Heart right ventricle (tissue), 16 donors: ENCODE data around the gene ONECUT3. TPM values are rescaled to one million over a fixed set of nuclear protein-coding genes. Genes with fewer than 3 reads are reported as not detected.
A peak's percentile ranks its signal among the peaks of the same experiment; 100 is the strongest.

Experiments used
- ATAC-seq, 8 donors: fragments of 200-7000 bp; cut with Tn5 transposase; one replicate each; pipeline ENCODE4 v1.9.1; 2020; ENCODE audit warnings: mild to moderate bottlenecking in 8 of 8, moderate library complexity in 8 of 8, moderate number of reproducible peaks in 1 of 8
- DNase-seq, 2 donors: peaks; one replicate each; pipeline ENCODE4 v3.0.0-alpha.2; 2020
- H3K27ac ChIP-seq, 10 donors: fragments of 200-600 bp; sonication (generic) in 2 of 10; one replicate each; pipeline versions ENCODE4 v1.5.0 to v1.8.0; 2020 to 2022; ENCODE audit warnings: mild to moderate bottlenecking in 3 of 10
- H3K27me3 ChIP-seq, 7 donors: fragments of 200-600 bp; one replicate each; pipeline ENCODE4 v1.8.0; 2021 to 2022; ENCODE audit warnings: mild to moderate bottlenecking in 2 of 7
- H3K36me3 ChIP-seq, 9 donors: fragments of 200-600 bp; sonication (generic) in 1 of 9; one replicate each; pipeline versions ENCODE4 v1.5.0 to v1.8.0; 2020 to 2022; ENCODE audit warnings: mild to moderate bottlenecking in 2 of 9
- H3K4me1 ChIP-seq, 9 donors: fragments of 200-600 bp; sonication (generic) in 1 of 9; one replicate each; pipeline versions ENCODE4 v1.5.0 to v1.8.0; 2020 to 2022; ENCODE audit warnings: mild to moderate bottlenecking in 4 of 9
- H3K4me3 ChIP-seq, 10 donors: fragments of 200-600 bp; sonication (generic) in 2 of 10; one replicate each; pipeline versions ENCODE4 v1.5.0 to v1.8.0; 2020 to 2022; ENCODE audit warnings: mild to moderate bottlenecking in 7 of 10, moderate library complexity in 2 of 10
- H3K9me3 ChIP-seq, 11 donors: fragments of 200-600 bp in 10 of 11; sonication (generic) in 2 of 11; one replicate each; pipeline versions ENCODE4 v1.5.0 to v1.8.0; 2013 to 2022; ENCODE audit warnings: mild to moderate bottlenecking in 2 of 11, control low read depth in 1 of 11, moderate library complexity in 1 of 11
- CTCF ChIP-seq, 9 donors: fragments of 200-600 bp; sonication (generic) in 2 of 9; IDR thresholded peaks; one replicate each; pipeline versions ENCODE4 v1.5.0 to v1.8.0; 2021 to 2022; ENCODE audit warnings: antibody characterized with exemption in 9 of 9, mild to moderate bottlenecking in 5 of 9, moderate library complexity in 1 of 9
- WGBS, 2 donors: extraction: QIAGEN DNeasy Blood & Tissue Kit; methylation state at CpG; one replicate each; pipeline ENCODE4 v1.1.7; 2013; ENCODE audit warnings: inconsistent platforms in 1 of 2; 5-methylcytosine and 5-hydroxymethylcytosine counted together
- intact Hi-C, 10 donors: fragments of 100-400 bp; cut with DNase I; formaldehyde crosslinking; loops; one replicate each; pipeline versions ENCODE4 v1.11.1 to v1.14.2; 2022
- polyA plus RNA-seq, 2 donors: library from polyadenylated mRNA; stranded (reverse); fragments of 200-250 nt; gene quantifications; one replicate each; pipeline ENCODE4 v1.2.3, GENCODE V29; 2013
- total RNA-seq, 10 donors: library from RNA; stranded (reverse); fragmentation: NEBNext Ultra II Directional in 3 of 10; extraction: Animal tissue kit (Norgen Biotek cat#: 25700) in 3 of 10; gene quantifications; one replicate each; pipeline versions ENCODE4 v1.2.1 to v1.2.4, GENCODE V29; 2021 to 2023
- donor health status: Arrhythmogenic right ventricular cardiomyopathy.
- donor health status: ischemic (EF 13 %, LVEDD 7.1; RV severe dilation, severe dysfunction).
- donor health status: healthy with polysubstance abuse.
- donor health status: DM: no; HTN: yes; CAD: no.
- donor health status: DM: no; HTN: no; CAD: no.
- donor health status: ischemic (EF 25% LVEDD 6.9; RV normal size, moderate dysfunction).
- donor health status: ischemic (EF 25% LVEDD 5.7; RV mildly dilated, moderate dysfunction).
- donor health status: healthy.
- donor health status: DM: yes; HTN: yes; CAD: no.
- donor health status: Ischemic cardiomyopathy.
- donor health status: ischemic (EF 35%, LVEDD 5.7; RV mildly dilated, moderate dysfunction).
- donor health status: nonischemic (EF 11% LVEDD 7.7; RV severe dilation, severe dysfunction).
- donor health status: DM: yes; HTN: yes; CAD: no.
- donor health status: PGD.
- donor health status: ischemic (EF 29% LVEDD 5.4; RV normal size, mild dysfunction).
- donor health status: nonischemic (EF 23%, LVEDD 6.1; RV moderate dilation, normal function).

The ONECUT3 gene
- total and polyA plus RNA-seq, 12 donors: not detected

GRCh38 chr19:1790054-1790792 lies 36.9 kb downstream of the ONECUT3 start:
- H3K36me3 ChIP-seq: no peaks in the 10 kb centered on the region
- no peak for DNase-seq
- peak overlapping the region in 5 of 10 donors; percentile 21 to 44 (median 36) for H3K4me3 ChIP-seq
- intact Hi-C loops: loop anchor here in 3 of 10 donors (10.0 kb wide), 2 partner anchors 115 to 245 kb away; no protein-coding TSS in a partner anchor
- ATAC-seq: no peak
- peaks cover 0 to 4% (median 0%) of the 10 kb centered on the region in 11 donors for H3K9me3 ChIP-seq
- TF ChIP-seq CTCF (IDR thresholded peaks at IDR 0.05): no peak
- 20 to 45% methylated on average over 2 to 5 of the region's 7 CpGs for WGBS, 2 donors
- H3K27me3 ChIP-seq: peaks cover 0 to 41% (median 38%) of the 10 kb centered on the region in 7 donors
- H3K4me1 ChIP-seq: peaks cover 0 to 9% (median 5%) of the 10 kb centered on the region in 9 donors
- H3K27ac ChIP-seq: no peak overlapping the region

- intact Hi-C loops: loop anchor here in 3 of 10 donors (10.0 kb wide), 2 partner anchors 117 to 247 kb away; no protein-coding TSS in a partner anchor
- no peak overlapping the region for H3K4me3 ChIP-seq
- TF ChIP-seq CTCF (IDR thresholded peaks at IDR 0.05): no peak
- no peak overlapping the region for H3K27ac ChIP-seq
- WGBS, 2 donors: 75 to 79% methylated on average over 14 of the region's 14 CpGs
- DNase-seq (no peak), ATAC-seq (no peak)
- H3K4me1 ChIP-seq: peaks cover 0 to 13% (median 5%) of the 10 kb centered on the region in 9 donors
- H3K9me3 ChIP-seq: peaks cover 0 to 4% (median 0%) of the 10 kb centered on the region in 11 donors
- peaks cover 0 to 45% (median 33%) of the 10 kb centered on the region in 7 donors for H3K27me3 ChIP-seq
- H3K36me3 ChIP-seq: no peaks in the 10 kb centered on the region
Observed at GRCh38 chr19:1791879-1792278, 38.6 kb downstream of the ONECUT3 start.

- H3K27me3 ChIP-seq: peaks cover 0 to 29% (median 19%) of the 10 kb centered on the region in 7 donors
- H3K27ac ChIP-seq: no peak overlapping the region
- peaks cover 0 to 8% (median 0%) of the 10 kb centered on the region in 9 donors for H3K4me1 ChIP-seq
- WGBS, 2 donors: 83 to 84% methylated on average over 20 of the region's 20 CpGs
- H3K9me3 ChIP-seq: peaks cover 0 to 4% (median 0%) of the 10 kb centered on the region in 11 donors
- intact Hi-C loops: loop anchor here in 3 of 10 donors (10.0 kb wide), 2 partner anchors 120 to 250 kb away; no protein-coding TSS in a partner anchor
- no peak overlapping the region for H3K4me3 ChIP-seq
- TF ChIP-seq CTCF (IDR thresholded peaks at IDR 0.05): no peak
- DNase-seq: no peak
- peaks cover 0 to 2% (median 0%) of the 10 kb centered on the region in 9 donors for H3K36me3 ChIP-seq
- no peak for ATAC-seq
Observed at GRCh38 chr19:1794424-1795172, 41.3 kb downstream of the ONECUT3 start.
